ENCODE measurements around the gene CBLN1. TPM values are rescaled to one million over a fixed set of nuclear protein-coding genes. Genes with fewer than 3 reads are reported as not detected.
"Not testable (repeated sequence)": the region's sequence is repeated elsewhere in the genome, so short reads cannot be mapped to it uniquely, and the experiment has no call there.

The CBLN1 gene
- total and polyA plus RNA-seq, 3 experiments from 2014 or later, result not detected

GRCh38 chr16:49261930-49262329 lies 19.7 kb downstream of the CBLN1 start:
- H3K27ac Mint-ChIP-seq, result no peak overlapping the region
- ChIA-PET CTCF (no interaction called here), POLR2A (no interaction called here)
- no peaks in the 10 kb centered on the region for H3K27me3 ChIP-seq (ENCODE audit: insufficient read depth, low read length, poor library complexity, severe bottlenecking)
- no peak overlapping the region for H3K27ac ChIP-seq (ENCODE audit: low read depth, low read length)
- H3K9me3 Mint-ChIP-seq, result peaks cover 0 to 6% (median 0%) of the 10 kb centered on the region in 5 donors
- no peaks in the 10 kb centered on the region for H3K9me3 ChIP-seq (ENCODE audit: low read length)
- no peak overlapping the region for H3K4me3 ChIP-seq (ENCODE audit: low read length)
- DNase-seq, result no peak
- no peak overlapping the region for H3K4me3 Mint-ChIP-seq
- no peaks in the 10 kb centered on the region for H3K36me3 ChIP-seq (ENCODE audit: insufficient read depth, low read length)
- H3K4me1 ChIP-seq (ENCODE audit: insufficient read depth, low read length), result no peaks in the 10 kb centered on the region
- no peaks in the 10 kb centered on the region for H3K36me3 Mint-ChIP-seq
- H3K27me3 Mint-ChIP-seq, result peaks cover 0 to 8% of the 10 kb centered on the region in 2 donors
- no peaks in the 10 kb centered on the region for H3K4me1 Mint-ChIP-seq

- Histone ChIP-seq H3K36me3 (ENCODE audit: insufficient read depth, low read length) (no peaks in the 10 kb centered on the region), H3K4me1 (ENCODE audit: insufficient read depth, low read length) (no peaks in the 10 kb centered on the region), H3K4me3 (ENCODE audit: low read length) (no peak overlapping the region), H3K9me3 (ENCODE audit: low read length) (no peaks in the 10 kb centered on the region), H3K27ac (ENCODE audit: low read depth, low read length) (no peak overlapping the region), H3K27me3 (ENCODE audit: insufficient read depth, low read length, poor library complexity, severe bottlenecking) (no peaks in the 10 kb centered on the region)
- Mint-ChIP-seq H3K9me3 (peaks cover 0 to 6% (median 4%) of the 10 kb centered on the region in 5 donors), H3K36me3 (no peaks in the 10 kb centered on the region), H3K27ac (no peak overlapping the region), H3K4me1 (no peaks in the 10 kb centered on the region), H3K27me3 (peaks cover 0 to 6% of the 10 kb centered on the region in 2 donors), H3K4me3 (no peak overlapping the region)
- ChIA-PET CTCF (no interaction called here), POLR2A (no interaction called here)
- DNase-seq, result no peak
Measured at GRCh38 chr16:49260956-49261530, 20.6 kb downstream of the CBLN1 start.

GRCh38 chr16:49260253-49260652 lies 21.4 kb downstream of the CBLN1 start:
- Histone ChIP-seq H3K4me1 (ENCODE audit: insufficient read depth, low read length) (no peaks in the 10 kb centered on the region), H3K9me3 (ENCODE audit: low read length) (no peaks in the 10 kb centered on the region), H3K27me3 (ENCODE audit: insufficient read depth, low read length, poor library complexity, severe bottlenecking) (no peaks in the 10 kb centered on the region), H3K36me3 (ENCODE audit: insufficient read depth, low read length) (no peaks in the 10 kb centered on the region), H3K27ac (ENCODE audit: low read depth, low read length) (no peak overlapping the region), H3K4me3 (ENCODE audit: low read length) (no peak overlapping the region)
- peaks cover 0 to 6% (median 5%) of the 10 kb centered on the region in 5 donors for H3K9me3 Mint-ChIP-seq
- H3K36me3 Mint-ChIP-seq, result no peaks in the 10 kb centered on the region
- ChIA-PET POLR2A (no interaction called here), CTCF (no interaction called here)
- peaks cover 3 to 5% of the 10 kb centered on the region in 2 donors for H3K27me3 Mint-ChIP-seq
- no peak for DNase-seq
- H3K4me1 Mint-ChIP-seq, result no peaks in the 10 kb centered on the region
- no peak overlapping the region for H3K27ac Mint-ChIP-seq
- H3K4me3 Mint-ChIP-seq, result no peak overlapping the region

- POLR2A ChIA-PET, result no interaction called here
- H3K4me3 ChIP-seq (ENCODE audit: low read length), result no peak overlapping the region
- H3K4me1 ChIP-seq (ENCODE audit: insufficient read depth, low read length), result no peaks in the 10 kb centered on the region
- Mint-ChIP-seq H3K4me3 (no peak overlapping the region), H3K9me3 (peaks cover 0 to 6% (median 5%) of the 10 kb centered on the region in 5 donors), H3K4me1 (no peaks in the 10 kb centered on the region), H3K27ac (no peak overlapping the region), H3K36me3 (no peaks in the 10 kb centered on the region), H3K27me3 (peaks cover 3 to 5% of the 10 kb centered on the region in 2 donors)
- no peaks in the 10 kb centered on the region for H3K9me3 ChIP-seq (ENCODE audit: low read length)
- H3K27ac ChIP-seq (ENCODE audit: low read depth, low read length), result no peak overlapping the region
- CTCF ChIA-PET, result no interaction called here
- no peak for DNase-seq
- no peaks in the 10 kb centered on the region for H3K27me3 ChIP-seq (ENCODE audit: insufficient read depth, low read length, poor library complexity, severe bottlenecking)
- no peaks in the 10 kb centered on the region for H3K36me3 ChIP-seq (ENCODE audit: insufficient read depth, low read length)
Measured at GRCh38 chr16:49259330-49259729, 22.3 kb downstream of the CBLN1 start.

- Mint-ChIP-seq H3K27ac (peak overlapping the region in 1 of 8 donors; percentile 74), H3K36me3 (no peaks in the 10 kb centered on the region), H3K4me1 (no peaks in the 10 kb centered on the region), H3K9me3 (peaks cover 0 to 8% (median 2%) of the 10 kb centered on the region in 5 donors), H3K27me3 (peaks cover 5% of the 10 kb centered on the region in 2 donors), H3K4me3 (no peak overlapping the region)
- Histone ChIP-seq H3K4me1 (ENCODE audit: insufficient read depth, low read length) (no peaks in the 10 kb centered on the region), H3K4me3 (ENCODE audit: low read length) (no peak overlapping the region), H3K27ac (ENCODE audit: low read depth, low read length) (no peak overlapping the region), H3K36me3 (ENCODE audit: insufficient read depth, low read length) (no peaks in the 10 kb centered on the region), H3K27me3 (ENCODE audit: insufficient read depth, low read length, poor library complexity, severe bottlenecking) (no peaks in the 10 kb centered on the region), H3K9me3 (ENCODE audit: low read length) (no peaks in the 10 kb centered on the region)
- ChIA-PET POLR2A (no interaction called here), CTCF (no interaction called here)
- DNase-seq, result no peak
Measured at GRCh38 chr16:49250689-49251088, 30.9 kb downstream of the CBLN1 start.

GRCh38 chr16:49248227-49248626 lies 33.4 kb downstream of the CBLN1 start:
- Mint-ChIP-seq H3K27ac (no peak overlapping the region), H3K27me3 (peaks cover 3 to 5% of the 10 kb centered on the region in 2 donors), H3K4me3 (no peak overlapping the region), H3K4me1 (no peaks in the 10 kb centered on the region), H3K9me3 (peaks cover 0 to 8% (median 0%) of the 10 kb centered on the region in 5 donors), H3K36me3 (no peaks in the 10 kb centered on the region)
- POLR2A ChIA-PET, result no interaction called here
- no peak overlapping the region for H3K27ac ChIP-seq (ENCODE audit: low read depth, low read length)
- no peaks in the 10 kb centered on the region for H3K4me1 ChIP-seq (ENCODE audit: insufficient read depth, low read length)
- no peaks in the 10 kb centered on the region for H3K27me3 ChIP-seq (ENCODE audit: insufficient read depth, low read length, poor library complexity, severe bottlenecking)
- CTCF ChIA-PET, result no interaction called here
- H3K36me3 ChIP-seq (ENCODE audit: insufficient read depth, low read length), result no peaks in the 10 kb centered on the region
- no peak overlapping the region for H3K4me3 ChIP-seq (ENCODE audit: low read length)
- DNase-seq, result no peak
- no peaks in the 10 kb centered on the region for H3K9me3 ChIP-seq (ENCODE audit: low read length)

- Mint-ChIP-seq H3K9me3 (peaks cover 0 to 11% (median 4%) of the 10 kb centered on the region in 5 donors), H3K4me3 (no peak overlapping the region), H3K36me3 (no peaks in the 10 kb centered on the region), H3K27me3 (peaks cover 0 to 1% of the 10 kb centered on the region in 2 donors), H3K27ac (no peak overlapping the region), H3K4me1 (no peaks in the 10 kb centered on the region)
- Histone ChIP-seq H3K4me3 (ENCODE audit: low read length) (no peak overlapping the region), H3K9me3 (ENCODE audit: low read length) (no peaks in the 10 kb centered on the region), H3K27me3 (ENCODE audit: insufficient read depth, low read length, poor library complexity, severe bottlenecking) (no peaks in the 10 kb centered on the region), H3K4me1 (ENCODE audit: insufficient read depth, low read length) (no peaks in the 10 kb centered on the region), H3K27ac (ENCODE audit: low read depth, low read length) (no peak overlapping the region), H3K36me3 (ENCODE audit: insufficient read depth, low read length) (no peaks in the 10 kb centered on the region)
- DNase-seq, result no peak
- ChIA-PET CTCF (no interaction called here), POLR2A (no interaction called here)
Measured at GRCh38 chr16:49236216-49236615, 45.4 kb downstream of the CBLN1 start.

GRCh38 chr16:49228335-49228734 lies 53.3 kb downstream of the CBLN1 start:
- H3K4me3 ChIP-seq (ENCODE audit: low read length); H3K27ac ChIP-seq (ENCODE audit: low read depth, low read length); POLR2A ChIA-PET; H3K4me1 Mint-ChIP-seq; H3K36me3 ChIP-seq (ENCODE audit: insufficient read depth, low read length); H3K27me3 ChIP-seq (ENCODE audit: insufficient read depth, low read length, poor library complexity, severe bottlenecking); H3K9me3 Mint-ChIP-seq; H3K27ac Mint-ChIP-seq; H3K9me3 ChIP-seq (ENCODE audit: low read length); H3K27me3 Mint-ChIP-seq; H3K4me3 Mint-ChIP-seq; H3K4me1 ChIP-seq (ENCODE audit: insufficient read depth, low read length); CTCF ChIA-PET; DNase-seq; H3K36me3 Mint-ChIP-seq: not testable (repeated sequence)

Data from CD8-positive, alpha-beta memory T cell (primary cell).